GM12892 (cell line): ENCODE measurements around the gene TEX13D.

Experiments used
- DNase-seq: peaks from one replicate; pipeline ENCODE4 v3.0.0; 2011; ENCODE audit not compliant: insufficient read length
- FAIRE-seq: peaks from 2 replicates; lab custom pipeline; 2011; peaks lifted over from hg19 to GRCh38; lab: Jason Lieb, UNC
- POLR2A ChIP-seq: IDR thresholded peaks from 2 replicates; pipeline ENCODE4 v1.6.1; 2011; ENCODE audit warnings: low read depth, low read length, control low read depth
- POLR2AphosphoS5 ChIP-seq: IDR thresholded peaks from 2 replicates; pipeline ENCODE4 v1.6.1; 2011; ENCODE audit warnings: low read depth, low read length, control low read depth
- TAF1 ChIP-seq: IDR thresholded peaks from 2 replicates; pipeline ENCODE4 v1.6.1; 2011; ENCODE audit warnings: low read depth, mild to moderate bottlenecking, control low read depth, low read length, borderline replicate concordance

TEX13D gene

GRCh38 chrX:124358800-124359383 is 26.4 kb downstream of the TEX13D start:
- TF ChIP-seq POLR2A (no peak), TAF1 (no peak), POLR2AphosphoS5 (no peak)
- FAIRE-seq: peak; percentile 9
- no peak for DNase-seq

GRCh38 chrX:124362072-124362471 is 29.6 kb downstream of the TEX13D start:
- FAIRE-seq: no peak

GRCh38 chrX:124362761-124363160 is 30.3 kb downstream of the TEX13D start:
- no peak for FAIRE-seq
- DNase-seq: no peak
- TF ChIP-seq POLR2A: no peak
- TF ChIP-seq POLR2AphosphoS5: no peak
- no peak for TF ChIP-seq TAF1

More at GRCh38 chrX:124362072-124362471, 29.6 kb downstream of the TEX13D start:
- TF ChIP-seq POLR2A (no peak), TAF1 (no peak), POLR2AphosphoS5 (no peak)
- DNase-seq: no peak

DNA sequence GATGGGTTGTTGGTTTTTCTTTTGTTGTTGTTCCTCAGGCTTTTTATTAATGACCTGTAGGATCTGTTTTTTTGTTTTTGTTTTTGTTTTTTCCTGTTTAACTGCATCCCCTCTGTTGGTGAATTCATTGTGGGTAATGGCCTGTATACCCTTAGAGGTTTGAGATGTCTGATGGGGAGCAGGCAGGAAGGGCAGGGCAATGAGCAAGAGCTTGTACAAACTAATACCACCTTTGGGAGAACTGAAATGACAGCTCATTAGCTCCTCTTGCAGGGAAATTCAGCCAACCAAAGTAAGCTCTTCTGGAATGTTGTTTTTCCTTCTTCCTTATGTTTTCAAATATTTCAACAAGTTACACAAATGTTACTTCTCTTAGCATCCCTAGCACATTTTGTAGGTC is 37.3 kb downstream of the TEX13D start:
- FAIRE-seq: no peak
- TF ChIP-seq POLR2A (no peak), POLR2AphosphoS5 (no peak), TAF1 (no peak)
- DNase-seq: no peak

DNA sequence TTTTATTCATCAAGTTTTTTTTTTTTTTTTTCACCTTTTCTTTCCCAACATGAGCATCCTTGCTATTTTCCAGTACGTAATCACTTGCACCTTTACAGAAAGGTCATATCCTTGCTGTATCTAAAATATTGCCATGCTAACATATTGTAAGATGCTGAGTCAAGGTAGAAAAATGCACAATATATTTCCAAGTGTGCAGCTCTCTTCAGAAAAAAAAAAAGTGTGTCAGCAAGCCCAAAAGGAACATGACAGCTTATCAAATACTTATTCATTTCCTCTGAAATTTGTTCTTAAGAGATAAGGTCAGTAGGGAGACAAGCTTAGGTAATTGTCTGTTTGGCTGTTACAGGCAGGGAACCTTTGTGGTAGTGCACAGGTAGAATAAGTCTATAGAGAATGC is 40.9 kb downstream of the TEX13D start:
- TF ChIP-seq POLR2AphosphoS5 (no peak), TAF1 (no peak), POLR2A (no peak)
- FAIRE-seq: no peak
- no peak for DNase-seq

DNA sequence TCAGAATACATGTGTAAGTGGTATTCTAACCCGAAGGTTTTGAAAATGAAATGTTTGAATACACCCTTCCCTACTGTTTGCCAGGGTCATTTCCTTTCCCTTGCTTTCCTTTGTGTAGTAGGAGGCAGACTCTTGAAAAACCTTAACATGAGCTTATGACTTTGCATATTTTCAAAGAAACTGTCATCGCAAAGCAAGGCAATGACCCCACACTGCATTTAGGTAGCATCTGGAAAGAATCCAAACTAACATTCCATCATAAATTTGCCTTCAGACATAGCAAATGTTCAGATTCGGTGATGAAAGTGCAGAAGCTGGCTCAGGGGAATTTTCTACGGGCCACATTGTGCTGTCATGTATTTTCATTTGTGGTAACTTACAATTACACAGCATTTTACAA is 46.2 kb downstream of the TEX13D start:
- FAIRE-seq (no peak), DNase-seq (no peak)
- no peak for TF ChIP-seq POLR2AphosphoS5
- TF ChIP-seq TAF1: no peak
- no peak for TF ChIP-seq POLR2A

GRCh38 chrX:124383354-124383753 is 50.9 kb downstream of the TEX13D start:
- no peak for FAIRE-seq
- no peak for DNase-seq
- TF ChIP-seq POLR2A (no peak), TAF1 (no peak), POLR2AphosphoS5 (no peak)

- FAIRE-seq: no peak
- TF ChIP-seq POLR2AphosphoS5: no peak
- TF ChIP-seq TAF1: no peak
- no peak for DNase-seq
Observed at GRCh38 chrX:124386401-124386800, 53.9 kb downstream of the TEX13D start.
